Measurements from ENCODE around the gene DTWD2.
"Not testable (repeated sequence)": the region's sequence is repeated elsewhere in the genome, so short reads cannot be mapped to it uniquely, and the experiment has no call there.

DTWD2 gene

GRCh38 chr5:118851785-118852184, 136.6 kb downstream of the DTWD2 start:
- not testable (repeated sequence) for H3K4me1 ChIP-seq (ENCODE audit: control insufficient read depth, insufficient read depth, low read length); H3K27me3 ChIP-seq (ENCODE audit: control insufficient read depth, insufficient read depth, low read length, poor library complexity, severe bottlenecking); H3K27ac ChIP-seq (ENCODE audit: insufficient read depth, low read depth, low read length, poor library complexity, severe bottlenecking); H3K9me3 ChIP-seq (ENCODE audit: control insufficient read depth, low read length); H3K36me3 ChIP-seq (ENCODE audit: control insufficient read depth, insufficient read depth, low read length); H3K4me3 ChIP-seq (ENCODE audit: insufficient read depth, low read depth, low read length)
- WGBS, 2 experiments, result 85 to 94% methylated on average over 4 of the region's 4 CpGs

- not testable (repeated sequence) for H3K4me1 ChIP-seq (ENCODE audit: control insufficient read depth, insufficient read depth, low read length); H3K9me3 ChIP-seq (ENCODE audit: control insufficient read depth, low read length); H3K27ac ChIP-seq (ENCODE audit: insufficient read depth, low read depth, low read length, poor library complexity, severe bottlenecking); H3K4me3 ChIP-seq (ENCODE audit: insufficient read depth, low read depth, low read length); H3K27me3 ChIP-seq (ENCODE audit: control insufficient read depth, insufficient read depth, low read length, poor library complexity, severe bottlenecking); H3K36me3 ChIP-seq (ENCODE audit: control insufficient read depth, insufficient read depth, low read length)
- 80 to 90% methylated on average over 1 of the region's 1 CpG for WGBS, 2 experiments
Measured at GRCh38 chr5:118849507-118849906, 138.8 kb downstream of the DTWD2 start.

- Histone ChIP-seq H3K4me3 (ENCODE audit: insufficient read depth, low read depth, low read length) (no peak overlapping the region), H3K36me3 (ENCODE audit: control insufficient read depth, insufficient read depth, low read length) (no peaks in the 10 kb centered on the region), H3K4me1 (ENCODE audit: control insufficient read depth, insufficient read depth, low read length) (no peaks in the 10 kb centered on the region), H3K27ac (ENCODE audit: insufficient read depth, low read depth, low read length, poor library complexity, severe bottlenecking) (no peak overlapping the region), H3K9me3 (ENCODE audit: control insufficient read depth, low read length) (no peaks in the 10 kb centered on the region), H3K27me3 (ENCODE audit: control insufficient read depth, insufficient read depth, low read length, poor library complexity, severe bottlenecking) (no peaks in the 10 kb centered on the region)
- WGBS, 2 experiments, result no CpG with 5 or more reads among the region's 1 CpG
Measured at GRCh38 chr5:118844351-118844750, 144.0 kb downstream of the DTWD2 start.

GRCh38 chr5:118834710-118835109, 153.6 kb downstream of the DTWD2 start:
- H3K27ac ChIP-seq (ENCODE audit: insufficient read depth, low read depth, low read length, poor library complexity, severe bottlenecking), result no peak overlapping the region
- no peaks in the 10 kb centered on the region for H3K9me3 ChIP-seq (ENCODE audit: control insufficient read depth, low read length)
- WGBS, 2 experiments, result no CpG with 5 or more reads among the region's 1 CpG
- no peak overlapping the region for H3K4me3 ChIP-seq (ENCODE audit: insufficient read depth, low read depth, low read length)
- no peaks in the 10 kb centered on the region for H3K4me1 ChIP-seq (ENCODE audit: control insufficient read depth, insufficient read depth, low read length)
- H3K36me3 ChIP-seq (ENCODE audit: control insufficient read depth, insufficient read depth, low read length), result no peaks in the 10 kb centered on the region
- H3K27me3 ChIP-seq (ENCODE audit: control insufficient read depth, insufficient read depth, low read length, poor library complexity, severe bottlenecking), result no peaks in the 10 kb centered on the region

- Histone ChIP-seq H3K4me3 (ENCODE audit: insufficient read depth, low read depth, low read length) (no peak overlapping the region), H3K4me1 (ENCODE audit: control insufficient read depth, insufficient read depth, low read length) (no peaks in the 10 kb centered on the region)
Measured at GRCh38 chr5:118832974-118833373, 155.4 kb downstream of the DTWD2 start.

GRCh38 chr5:118825226-118825625, 163.1 kb downstream of the DTWD2 start:
- WGBS, 2 experiments, result 94 to 100% methylated on average over 1 of the region's 1 CpG

More at GRCh38 chr5:118832974-118833373, 155.4 kb downstream of the DTWD2 start:
- no peaks in the 10 kb centered on the region for H3K9me3 ChIP-seq (ENCODE audit: control insufficient read depth, low read length)
- no peaks in the 10 kb centered on the region for H3K27me3 ChIP-seq (ENCODE audit: control insufficient read depth, insufficient read depth, low read length, poor library complexity, severe bottlenecking)
- H3K27ac ChIP-seq (ENCODE audit: insufficient read depth, low read depth, low read length, poor library complexity, severe bottlenecking), result no peak overlapping the region
- no peaks in the 10 kb centered on the region for H3K36me3 ChIP-seq (ENCODE audit: control insufficient read depth, insufficient read depth, low read length)

GRCh38 chr5:118818604-118819003, 169.7 kb downstream of the DTWD2 start:
- no peaks in the 10 kb centered on the region for H3K9me3 ChIP-seq (ENCODE audit: control insufficient read depth, low read length)
- H3K27ac ChIP-seq (ENCODE audit: insufficient read depth, low read depth, low read length, poor library complexity, severe bottlenecking), result no peak overlapping the region
- 91 to 100% methylated on average over 1 to 2 of the region's 3 CpGs for WGBS, 2 experiments
- no peaks in the 10 kb centered on the region for H3K36me3 ChIP-seq (ENCODE audit: control insufficient read depth, insufficient read depth, low read length)
- H3K4me3 ChIP-seq (ENCODE audit: insufficient read depth, low read depth, low read length), result no peak overlapping the region
- H3K27me3 ChIP-seq (ENCODE audit: control insufficient read depth, insufficient read depth, low read length, poor library complexity, severe bottlenecking), result no peaks in the 10 kb centered on the region
- no peaks in the 10 kb centered on the region for H3K4me1 ChIP-seq (ENCODE audit: control insufficient read depth, insufficient read depth, low read length)

More at GRCh38 chr5:118825226-118825625, 163.1 kb downstream of the DTWD2 start:
- no peaks in the 10 kb centered on the region for H3K27me3 ChIP-seq (ENCODE audit: control insufficient read depth, insufficient read depth, low read length, poor library complexity, severe bottlenecking)
- no peak overlapping the region for H3K4me3 ChIP-seq (ENCODE audit: insufficient read depth, low read depth, low read length)
- no peaks in the 10 kb centered on the region for H3K9me3 ChIP-seq (ENCODE audit: control insufficient read depth, low read length)
- H3K4me1 ChIP-seq (ENCODE audit: control insufficient read depth, insufficient read depth, low read length), result no peaks in the 10 kb centered on the region
- no peaks in the 10 kb centered on the region for H3K36me3 ChIP-seq (ENCODE audit: control insufficient read depth, insufficient read depth, low read length)
- H3K27ac ChIP-seq (ENCODE audit: insufficient read depth, low read depth, low read length, poor library complexity, severe bottlenecking), result no peak overlapping the region

GRCh38 chr5:118808441-118808840, 179.9 kb downstream of the DTWD2 start:
- Histone ChIP-seq H3K36me3 (ENCODE audit: control insufficient read depth, insufficient read depth, low read length) (no peaks in the 10 kb centered on the region), H3K4me1 (ENCODE audit: control insufficient read depth, insufficient read depth, low read length) (no peaks in the 10 kb centered on the region), H3K27ac (ENCODE audit: insufficient read depth, low read depth, low read length, poor library complexity, severe bottlenecking) (no peak overlapping the region), H3K9me3 (ENCODE audit: control insufficient read depth, low read length) (no peaks in the 10 kb centered on the region), H3K27me3 (ENCODE audit: control insufficient read depth, insufficient read depth, low read length, poor library complexity, severe bottlenecking) (no peaks in the 10 kb centered on the region), H3K4me3 (ENCODE audit: insufficient read depth, low read depth, low read length) (no peak overlapping the region)
- 90 to 96% methylated on average over 2 of the region's 2 CpGs for WGBS, 2 experiments

- Histone ChIP-seq H3K4me1 (ENCODE audit: control insufficient read depth, insufficient read depth, low read length) (no peaks in the 10 kb centered on the region), H3K36me3 (ENCODE audit: control insufficient read depth, insufficient read depth, low read length) (no peaks in the 10 kb centered on the region), H3K9me3 (ENCODE audit: control insufficient read depth, low read length) (no peaks in the 10 kb centered on the region), H3K27me3 (ENCODE audit: control insufficient read depth, insufficient read depth, low read length, poor library complexity, severe bottlenecking) (no peaks in the 10 kb centered on the region), H3K4me3 (ENCODE audit: insufficient read depth, low read depth, low read length) (no peak overlapping the region), H3K27ac (ENCODE audit: insufficient read depth, low read depth, low read length, poor library complexity, severe bottlenecking) (no peak overlapping the region)
- WGBS, 2 experiments, result 91 to 93% methylated on average over 4 of the region's 4 CpGs
Measured at GRCh38 chr5:118806571-118806970, 181.8 kb downstream of the DTWD2 start.

GRCh38 chr5:118802335-118802734, 186.0 kb downstream of the DTWD2 start:
- Histone ChIP-seq H3K27ac (ENCODE audit: insufficient read depth, low read depth, low read length, poor library complexity, severe bottlenecking) (no peak overlapping the region), H3K9me3 (ENCODE audit: control insufficient read depth, low read length) (no peaks in the 10 kb centered on the region), H3K27me3 (ENCODE audit: control insufficient read depth, insufficient read depth, low read length, poor library complexity, severe bottlenecking) (no peaks in the 10 kb centered on the region), H3K4me3 (ENCODE audit: insufficient read depth, low read depth, low read length) (no peak overlapping the region), H3K36me3 (ENCODE audit: control insufficient read depth, insufficient read depth, low read length) (no peaks in the 10 kb centered on the region), H3K4me1 (ENCODE audit: control insufficient read depth, insufficient read depth, low read length) (no peaks in the 10 kb centered on the region)
- 76 to 83% methylated on average over 1 of the region's 2 CpGs for WGBS, 2 experiments

- 59 to 68% methylated on average over 3 of the region's 3 CpGs for WGBS, 2 experiments
- Histone ChIP-seq H3K9me3 (ENCODE audit: control insufficient read depth, low read length) (no peaks in the 10 kb centered on the region), H3K4me1 (ENCODE audit: control insufficient read depth, insufficient read depth, low read length) (peaks cover 6% of the 10 kb centered on the region), H3K4me3 (ENCODE audit: insufficient read depth, low read depth, low read length) (no peak overlapping the region), H3K36me3 (ENCODE audit: control insufficient read depth, insufficient read depth, low read length) (no peaks in the 10 kb centered on the region), H3K27me3 (ENCODE audit: control insufficient read depth, insufficient read depth, low read length, poor library complexity, severe bottlenecking) (no peaks in the 10 kb centered on the region), H3K27ac (ENCODE audit: insufficient read depth, low read depth, low read length, poor library complexity, severe bottlenecking) (no peak overlapping the region)
Measured at GRCh38 chr5:118796081-118796480, 192.3 kb downstream of the DTWD2 start.
